NCI-H526 (cell line): ENCODE measurements around the gene SBSN.
A peak's percentile ranks its signal among the peaks of the same experiment; 100 is the strongest.

Experiments used
- DNase-seq, 2 experiments: peaks; one replicate each; lab custom pipeline; 2025; lab: John Stamatoyannopoulos, UW

Gene SBSN, protein sequence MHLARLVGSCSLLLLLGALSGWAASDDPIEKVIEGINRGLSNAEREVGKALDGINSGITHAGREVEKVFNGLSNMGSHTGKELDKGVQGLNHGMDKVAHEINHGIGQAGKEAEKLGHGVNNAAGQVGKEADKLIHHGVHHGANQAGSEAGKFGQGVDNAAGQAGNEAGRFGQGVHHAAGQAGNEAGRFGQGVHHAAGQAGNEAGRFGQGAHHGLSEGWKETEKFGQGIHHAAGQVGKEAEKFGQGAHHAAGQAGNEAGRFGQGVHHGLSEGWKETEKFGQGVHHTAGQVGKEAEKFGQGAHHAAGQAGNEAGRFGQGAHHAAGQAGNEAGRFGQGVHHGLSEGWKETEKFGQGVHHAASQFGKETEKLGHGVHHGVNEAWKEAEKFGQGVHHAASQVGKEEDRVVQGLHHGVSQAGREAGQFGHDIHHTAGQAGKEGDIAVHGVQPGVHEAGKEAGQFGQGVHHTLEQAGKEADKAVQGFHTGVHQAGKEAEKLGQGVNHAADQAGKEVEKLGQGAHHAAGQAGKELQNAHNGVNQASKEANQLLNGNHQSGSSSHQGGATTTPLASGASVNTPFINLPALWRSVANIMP

DNA sequence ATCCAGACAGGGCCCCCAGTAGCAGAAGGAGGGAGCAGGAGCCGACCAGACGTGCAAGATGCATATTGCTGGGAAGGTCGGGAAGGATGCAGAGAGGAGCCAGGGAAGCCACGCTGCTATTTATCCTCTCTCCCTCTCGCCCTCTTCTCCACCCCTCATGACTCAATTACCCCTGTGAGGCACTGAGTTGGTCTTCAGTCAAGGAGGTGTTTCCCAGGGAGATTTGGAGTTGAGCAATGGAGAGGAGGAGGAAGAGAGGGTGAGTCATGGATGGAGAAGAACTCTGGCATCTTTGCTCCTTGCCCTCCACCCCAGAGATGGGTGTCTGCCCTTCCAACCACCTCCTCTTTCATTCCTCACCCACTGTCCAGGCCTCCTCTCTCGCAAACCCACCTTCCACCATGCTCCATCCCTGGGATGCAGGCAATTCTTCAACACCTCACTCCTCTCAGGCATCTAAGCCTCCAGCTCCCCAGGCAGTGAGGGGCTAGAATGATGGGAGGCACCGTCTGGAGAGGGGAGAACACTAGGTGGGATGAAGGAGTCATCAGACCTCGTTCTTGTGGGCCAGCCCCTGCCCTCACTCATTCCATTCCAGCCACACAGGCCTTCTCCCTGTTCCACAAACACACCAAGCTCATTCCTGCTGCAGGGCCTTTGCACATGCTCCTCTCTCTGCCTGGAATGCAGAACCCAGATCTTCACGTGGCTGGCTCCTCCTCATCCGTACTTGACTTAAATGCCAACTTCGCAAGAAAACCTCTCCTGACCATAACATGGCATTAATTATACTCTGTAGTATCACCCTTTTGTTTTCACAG lies at the start of gene SBSN:
SBSN (minus strand) TSS at position 94 of the 821 bp plus-strand sequence; CDS start at position 64, 30 bp downstream.
- no peak for DNase-seq

DNA sequence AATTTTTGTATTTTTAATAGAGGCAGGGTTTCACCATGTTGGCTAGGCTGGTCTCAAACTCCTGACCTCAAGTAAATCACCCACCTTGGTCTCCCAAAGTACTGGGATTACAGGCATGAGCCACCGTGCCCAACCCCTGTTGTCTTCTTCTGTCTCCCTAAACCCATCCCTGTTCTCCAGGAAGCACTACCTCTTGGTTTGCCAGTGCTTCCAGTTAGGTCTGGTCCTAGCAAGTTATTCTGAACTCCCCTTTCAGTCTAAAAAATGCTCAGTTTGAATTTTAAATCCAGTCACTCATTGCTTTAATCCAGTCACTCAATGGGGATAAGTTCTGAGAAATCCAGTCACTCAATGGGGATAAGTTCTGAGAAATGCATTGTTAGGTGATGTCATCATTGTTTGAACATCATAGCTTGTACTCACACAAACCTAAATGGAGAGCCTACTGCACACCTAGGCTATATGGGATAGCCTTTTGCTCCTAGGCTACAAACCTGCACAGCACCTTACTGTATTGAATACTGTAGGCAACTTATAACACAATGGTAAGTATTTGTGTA lies 43.4 kb upstream of the SBSN start:
- no peak for DNase-seq

DNA sequence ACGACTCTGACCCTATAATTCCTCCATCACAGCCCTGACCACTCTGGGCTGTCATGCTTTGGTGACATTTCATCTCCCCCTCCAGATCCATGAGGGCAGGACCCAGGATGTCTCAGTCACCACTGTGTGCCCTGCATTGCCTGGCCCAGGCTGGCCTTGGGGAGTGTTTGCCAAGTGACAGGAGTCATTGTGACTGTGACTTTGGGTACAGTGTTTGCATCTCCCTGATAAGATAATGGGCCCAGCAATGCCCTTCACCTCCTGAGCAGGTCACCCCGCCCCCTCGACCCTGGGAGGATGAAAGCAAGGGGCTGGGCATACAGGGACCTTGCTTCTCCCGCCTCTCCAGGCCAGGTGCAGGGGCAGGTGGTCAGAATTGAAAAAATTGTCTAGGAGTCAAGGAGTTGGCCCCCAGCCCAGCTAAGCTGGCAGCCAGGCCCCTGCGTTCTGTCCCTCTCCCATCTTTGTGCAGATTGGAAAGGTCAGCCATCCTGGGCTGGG lies 41.2 kb upstream of the SBSN start:
- no peak for DNase-seq

DNA sequence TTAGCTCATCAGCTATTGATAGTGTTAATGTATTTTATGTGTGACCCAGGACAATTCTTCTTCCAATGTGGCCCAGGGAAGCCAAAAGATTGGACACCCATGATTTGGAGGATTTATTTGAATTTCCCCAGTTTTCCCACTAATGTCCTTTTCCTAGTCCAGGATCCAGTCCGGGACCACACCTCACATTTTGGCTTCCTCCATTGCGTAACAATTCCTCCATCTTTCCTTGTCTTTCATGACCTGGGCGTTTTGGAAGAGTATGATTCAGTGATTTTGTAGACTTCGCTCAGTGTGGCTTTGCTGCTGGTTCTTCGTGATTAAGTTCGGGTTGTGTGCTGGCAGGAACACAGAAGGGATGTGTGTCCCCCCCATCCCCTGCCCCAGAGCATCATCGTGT lies 38.6 kb upstream of the SBSN start:
- no peak for DNase-seq

DNA sequence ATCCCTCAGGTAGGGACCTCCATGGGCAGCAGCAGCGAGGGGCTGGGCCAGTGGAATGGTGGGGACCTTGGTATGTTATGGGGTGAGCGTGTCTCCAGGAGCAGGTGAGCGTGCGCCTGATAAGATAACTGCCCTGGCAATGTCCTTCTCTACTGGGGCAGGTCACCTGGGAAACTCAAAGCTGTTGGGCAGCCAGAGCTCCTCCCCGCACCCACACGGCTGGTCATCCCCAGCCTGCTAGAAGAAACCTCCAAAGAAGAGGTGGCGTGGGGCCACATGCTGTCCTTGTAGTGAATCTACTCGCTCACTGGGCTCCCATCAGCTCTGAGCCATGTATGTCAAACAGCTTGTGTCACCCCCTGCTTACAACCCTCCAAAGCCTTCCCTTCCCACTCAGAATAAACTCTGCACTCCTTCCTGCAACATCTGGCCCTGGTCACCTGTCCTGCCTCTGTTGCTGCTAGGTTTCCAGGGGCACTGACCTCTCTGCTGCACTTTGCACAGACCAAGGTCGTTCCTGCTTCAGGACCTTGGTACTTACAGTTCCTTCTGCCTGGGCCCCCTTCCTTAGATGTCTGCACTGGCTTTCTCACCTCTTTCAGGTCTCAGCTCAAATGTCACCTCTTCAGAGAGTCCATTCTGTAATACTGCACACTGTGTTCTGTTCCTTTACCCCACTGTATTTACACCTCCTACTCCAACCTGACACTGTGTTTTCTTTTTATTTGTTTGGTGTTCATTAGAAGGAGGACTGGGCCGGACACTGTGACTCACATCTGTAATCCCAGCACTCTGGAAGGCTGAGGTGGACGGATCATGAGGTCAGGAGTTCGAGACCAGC lies 37.1 kb upstream of the SBSN start:
- DNase-seq = no peak

DNA sequence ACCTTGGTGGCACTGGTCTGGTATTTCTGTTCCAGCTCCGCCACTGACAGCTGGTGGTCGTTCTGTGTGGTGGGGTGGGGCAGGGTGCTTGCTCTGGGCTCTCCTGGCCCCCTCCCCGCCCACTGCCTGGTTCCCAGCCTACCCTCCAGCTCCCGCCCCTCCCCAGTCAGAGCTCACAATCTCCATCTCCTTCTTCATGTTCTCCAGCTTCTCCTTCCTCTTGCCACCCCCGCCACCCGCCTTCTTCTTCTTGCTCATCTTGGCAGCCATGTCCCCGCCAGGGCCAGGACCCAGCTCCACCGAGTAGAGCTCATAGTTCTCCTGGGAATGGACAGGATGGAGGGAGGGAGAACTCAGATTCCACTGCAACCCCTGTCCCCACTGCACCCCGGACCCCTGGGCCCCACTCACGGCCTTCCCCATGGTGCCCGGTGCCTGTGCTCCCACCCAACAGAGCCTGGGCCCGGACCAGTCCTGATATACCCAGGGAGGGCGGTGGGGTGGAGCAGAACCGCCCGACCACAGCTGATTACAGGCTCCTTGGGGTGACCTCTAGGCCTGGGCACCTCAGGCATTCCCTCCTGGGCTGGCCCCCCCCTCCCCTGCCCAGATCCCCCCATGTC lies 35.2 kb upstream of the SBSN start, which contains the start of gene ATP4A:
ATP4A (minus strand) TSS at position 452 of the 623 bp plus-strand sequence; CDS start at position 423, 29 bp downstream.
- no peak for DNase-seq

DNA sequence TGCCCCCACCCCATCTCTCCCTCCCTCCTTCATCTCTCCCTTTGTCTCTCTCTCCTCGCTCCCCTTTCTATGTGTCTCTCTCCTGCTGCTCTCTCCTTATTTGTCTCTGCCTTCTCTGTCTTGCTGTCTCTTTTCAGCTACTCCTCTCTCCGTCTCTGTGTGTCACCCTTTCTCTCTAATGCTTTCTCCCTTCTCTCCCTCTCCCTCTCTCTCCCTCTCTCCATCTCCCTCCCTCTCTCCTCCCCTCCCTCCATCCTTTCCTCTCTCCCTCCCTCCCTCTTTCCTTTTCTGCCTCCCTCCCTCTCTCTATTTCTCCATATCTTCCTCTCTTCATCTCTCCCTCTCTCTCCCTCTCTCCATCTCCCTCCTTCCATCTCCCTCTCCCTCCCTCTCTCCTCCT lies 34.7 kb upstream of the SBSN start:
- DNase-seq = no peak

DNA sequence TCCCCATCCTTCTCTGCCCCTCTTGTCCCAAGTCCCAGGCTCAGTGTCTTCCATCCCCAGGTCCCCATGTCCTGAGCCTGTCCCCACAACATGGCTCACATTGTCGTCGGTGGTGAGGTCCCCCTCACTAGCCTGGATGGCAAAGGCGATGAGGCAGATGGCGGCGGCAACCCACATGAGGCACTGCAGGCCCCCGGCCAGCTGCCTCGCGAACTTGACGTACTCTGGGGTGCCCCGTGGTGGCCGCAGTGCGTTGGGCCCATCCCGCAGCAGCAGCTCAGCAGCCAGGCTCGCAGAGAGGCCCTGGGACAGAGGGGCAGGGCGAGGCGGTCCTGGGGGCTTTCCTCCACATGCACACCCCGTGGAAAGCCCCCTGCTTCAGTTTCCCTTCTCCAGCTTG lies 34.2 kb upstream of the SBSN start:
- DNase-seq = no peak

DNA sequence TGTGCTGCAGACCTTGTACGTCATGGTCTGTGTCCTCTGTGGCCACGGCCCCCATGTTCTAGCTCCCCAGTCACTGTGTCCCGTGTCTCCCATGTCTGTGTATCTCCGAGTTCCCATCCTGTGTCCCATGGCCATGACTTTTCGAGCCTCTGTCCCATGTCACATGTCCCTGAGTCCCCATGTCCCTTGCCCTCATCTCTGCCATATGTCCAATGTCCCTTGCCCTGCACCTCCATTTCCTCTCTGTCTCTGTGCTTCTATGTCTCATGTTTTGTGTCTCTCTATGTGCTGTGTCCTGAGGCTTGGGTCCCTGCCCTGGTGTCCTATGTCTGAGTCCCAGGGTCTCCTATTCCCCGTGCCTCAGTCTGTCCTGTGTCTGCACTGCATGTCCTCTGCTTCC lies 33.3 kb upstream of the SBSN start:
- no peak for DNase-seq

DNA sequence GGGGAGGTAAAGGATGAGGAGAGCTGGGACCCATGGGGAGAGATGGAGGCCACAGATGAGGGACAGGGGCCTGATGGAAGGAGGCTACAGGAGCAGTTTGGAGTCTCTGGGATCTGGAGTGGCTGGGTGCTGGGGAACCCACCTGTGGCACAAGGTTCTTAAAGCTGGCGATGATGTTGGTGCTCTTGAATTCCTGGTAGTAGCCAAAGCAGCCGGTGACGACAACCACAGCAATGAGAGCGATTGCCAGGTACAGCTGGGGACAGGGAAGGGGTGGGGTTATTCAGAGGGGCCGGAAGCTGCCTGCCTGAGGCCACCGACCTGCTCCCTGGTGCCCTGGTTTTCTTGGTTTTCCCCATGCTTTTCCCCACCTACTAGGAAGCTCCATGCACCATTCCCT lies 32.6 kb upstream of the SBSN start:
- DNase-seq = no peak

DNA sequence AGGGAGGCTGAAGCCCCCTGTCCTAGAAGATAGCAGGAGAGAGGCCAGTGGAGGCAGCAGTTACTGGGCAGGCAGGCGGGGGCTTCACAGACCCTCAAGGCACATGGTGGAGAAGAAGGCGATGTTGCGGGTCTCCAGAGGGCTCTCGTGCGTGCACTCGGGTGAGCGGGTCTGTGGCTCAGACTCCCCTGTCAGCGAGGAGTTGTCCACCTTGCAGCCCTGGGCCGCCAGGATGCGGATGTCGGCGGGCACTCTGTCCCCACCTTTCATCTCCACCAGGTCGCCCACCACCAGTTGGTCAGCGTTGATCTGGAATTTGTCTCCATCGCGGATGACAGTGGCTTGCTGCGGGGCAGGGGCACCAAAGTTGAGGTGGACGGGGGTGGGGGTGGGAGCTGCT lies 32.2 kb upstream of the SBSN start:
- DNase-seq = no peak

DNA sequence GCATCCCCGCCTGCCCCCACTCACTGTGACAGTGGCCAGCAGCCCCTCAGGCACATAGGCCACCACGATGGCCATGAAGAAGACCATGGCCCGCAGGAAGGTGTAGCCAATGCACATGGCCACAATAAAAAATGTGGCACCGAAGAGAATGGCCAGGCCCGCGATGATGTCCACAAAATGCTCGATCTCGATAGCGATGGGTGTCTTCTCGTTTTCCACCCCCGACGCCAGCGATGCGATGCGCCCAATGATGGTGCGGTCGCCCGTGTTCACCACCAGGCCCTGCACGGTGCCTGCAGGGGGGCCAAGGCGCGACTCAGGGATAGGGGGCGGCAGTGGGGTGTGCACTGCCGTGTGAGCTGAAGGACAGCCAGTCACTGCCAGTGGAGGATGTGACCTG lies 31.7 kb upstream of the SBSN start:
- DNase-seq = no peak

DNA sequence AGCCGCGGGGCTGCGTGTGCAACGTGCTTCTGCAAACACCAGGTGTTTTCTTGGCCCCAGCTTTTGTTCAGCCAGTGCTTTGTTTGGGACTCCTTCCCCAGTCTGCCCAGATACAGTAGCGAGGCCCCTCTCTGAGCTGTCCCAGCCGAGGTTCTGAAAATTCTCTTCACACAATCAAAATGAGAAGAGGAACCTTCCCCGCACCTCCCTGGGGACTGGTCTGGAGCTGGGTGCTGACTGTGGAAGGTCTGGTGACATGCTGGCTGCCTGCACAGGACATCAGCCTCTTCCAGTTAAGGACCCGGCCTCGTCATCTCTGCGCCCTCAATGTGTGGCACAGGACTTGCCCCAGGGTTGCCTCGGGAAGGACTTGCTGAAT lies 31.2 kb upstream of the SBSN start:
- DNase-seq = peak in 1 of 2 experiments; percentile 47

DNA sequence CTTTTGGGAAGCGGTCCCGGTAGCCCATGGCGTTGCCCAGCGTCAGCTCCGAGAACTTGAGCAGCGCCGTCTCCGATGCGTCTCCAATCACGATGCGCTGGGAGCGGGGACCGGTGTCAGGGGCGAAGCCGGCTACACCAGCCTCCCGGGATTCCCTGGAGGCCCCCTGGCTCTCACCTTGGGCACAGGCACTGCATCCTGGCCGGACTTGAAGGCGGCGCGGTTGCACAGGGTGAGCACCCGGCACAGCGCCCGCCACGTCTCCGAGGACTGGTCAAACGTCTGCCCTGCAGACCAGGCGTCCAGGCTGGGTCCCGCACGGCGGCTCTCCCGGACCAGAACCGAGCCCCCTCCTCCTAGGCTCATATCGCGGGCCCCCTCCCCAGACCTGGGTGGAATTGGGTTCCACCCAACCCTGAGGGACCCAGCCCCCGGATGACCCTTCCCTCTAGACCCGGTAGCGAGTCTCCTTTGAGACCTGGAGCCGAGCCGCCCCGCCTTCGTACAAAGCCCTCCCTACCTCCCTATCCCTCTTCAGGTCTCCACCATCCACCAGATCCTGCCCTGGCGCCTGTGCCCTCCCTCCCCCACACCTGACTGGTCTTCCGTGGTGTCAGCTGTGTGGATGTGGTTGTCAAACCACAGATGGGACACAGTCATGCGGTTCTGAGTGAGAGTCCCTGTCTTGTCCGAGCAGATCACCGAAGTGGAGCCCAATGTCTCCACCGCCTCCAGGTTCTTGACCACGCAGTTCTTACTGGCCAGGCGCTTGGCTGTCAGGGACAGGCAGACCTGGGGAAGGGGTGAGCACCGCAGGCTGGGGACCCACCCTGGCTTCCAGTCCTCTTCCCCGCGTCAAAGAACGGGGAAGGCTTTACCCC lies 30.5 kb upstream of the SBSN start:
- peak in 1 of 2 experiments; percentile 47 for DNase-seq

DNA sequence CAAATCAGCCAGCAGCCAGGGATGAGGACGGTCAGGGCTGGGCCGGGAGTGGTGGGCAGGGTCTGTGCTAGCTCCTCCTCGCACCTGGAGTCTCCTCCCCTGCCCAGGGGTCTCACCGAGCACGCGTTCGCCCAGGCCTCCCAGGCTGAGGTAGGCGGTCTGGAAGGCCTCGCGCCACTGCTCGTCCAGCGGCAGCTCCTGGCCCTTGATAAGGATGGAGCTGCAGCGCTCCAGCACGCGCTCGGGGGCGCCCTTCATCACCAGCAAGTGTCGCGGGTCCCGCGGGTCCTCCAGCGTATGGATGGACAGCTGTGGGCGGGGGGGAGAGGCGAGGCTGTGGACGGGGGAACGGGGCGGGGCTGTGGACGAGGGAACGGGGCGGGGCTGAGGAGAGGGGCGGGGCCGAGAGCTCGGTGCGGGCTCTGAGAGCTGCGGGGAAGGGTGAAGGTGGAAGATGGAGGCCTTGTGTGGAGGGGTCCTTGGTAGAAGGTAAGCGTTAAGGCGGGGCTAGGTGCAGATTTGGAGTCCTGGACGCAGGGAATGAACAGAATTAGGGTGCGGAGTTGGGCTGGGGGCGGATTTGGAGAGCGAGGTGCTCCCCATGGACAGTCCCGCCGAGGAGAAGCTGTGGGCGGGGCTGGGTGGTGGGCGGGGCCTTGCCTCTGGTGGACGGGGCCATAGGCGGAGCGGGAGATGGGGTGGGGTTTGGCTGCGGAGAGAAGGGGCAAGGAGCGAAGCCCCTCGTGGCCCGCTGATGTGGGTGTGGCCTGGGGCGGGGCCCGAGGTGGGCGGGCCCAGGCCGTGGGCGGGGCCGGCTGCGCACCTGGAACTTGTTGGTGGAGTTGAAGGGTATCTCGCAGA lies 29.7 kb upstream of the SBSN start:
- DNase-seq = peak; percentile 89 to 97

DNA sequence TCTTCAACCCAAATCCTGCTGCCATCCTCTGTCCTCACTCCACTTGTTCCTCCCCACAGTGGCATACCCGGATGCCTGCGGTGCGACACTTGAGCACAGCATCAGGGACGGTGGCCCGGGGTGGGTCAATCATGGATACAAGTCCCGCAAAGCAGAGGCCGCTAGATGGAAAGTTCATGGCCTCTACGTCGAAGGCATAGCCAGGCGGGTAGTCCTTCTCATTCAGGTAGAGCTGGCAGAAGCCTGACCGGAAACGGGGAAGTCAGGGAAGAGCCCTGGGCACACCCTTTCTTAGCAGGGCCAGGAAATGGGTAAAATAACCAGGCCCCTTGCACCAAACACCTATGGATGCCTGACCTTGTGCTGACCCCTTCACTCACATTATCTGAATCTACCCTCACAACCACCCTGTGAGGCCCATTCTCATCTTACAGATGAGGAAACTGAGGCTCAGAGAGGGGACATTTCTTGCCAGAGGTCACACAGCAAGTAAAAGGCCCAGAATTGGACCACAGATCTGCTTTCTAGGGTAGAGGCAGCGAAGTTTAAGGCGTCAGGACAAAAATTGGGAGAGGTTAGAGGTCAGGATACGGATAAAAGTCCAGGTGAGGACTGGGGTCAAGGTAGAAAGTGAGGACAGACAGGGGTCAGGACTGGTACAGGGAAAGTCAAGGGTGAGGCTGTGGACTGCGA lies 28.9 kb upstream of the SBSN start:
- no peak for DNase-seq

DNA sequence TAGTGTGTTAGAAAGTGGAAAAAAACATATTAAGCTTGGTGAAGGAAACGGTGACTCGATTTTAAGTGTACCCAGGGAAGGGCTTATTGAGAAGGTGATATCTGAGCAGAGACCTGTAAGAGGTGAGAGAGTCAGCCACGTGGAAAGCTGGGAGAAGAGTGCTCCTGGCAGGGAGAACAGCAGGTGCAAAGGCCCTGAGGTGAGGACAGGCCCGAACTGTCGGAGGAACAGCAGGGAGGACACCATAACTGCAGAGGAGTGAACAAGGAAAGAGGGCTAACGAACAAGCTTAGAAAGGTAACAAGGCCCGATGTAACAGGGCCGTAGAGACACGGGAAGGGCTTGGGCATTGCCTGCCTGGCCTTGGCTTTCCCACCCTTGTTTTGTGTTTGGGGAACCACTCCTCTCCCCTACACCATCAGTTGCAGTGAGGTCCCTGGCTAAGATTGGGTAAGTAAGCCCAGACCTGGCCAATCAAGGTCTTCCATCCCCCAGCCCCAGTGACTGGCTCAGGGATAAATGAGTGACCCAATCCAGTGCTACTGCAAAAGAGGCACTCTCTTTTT lies 28.0 kb upstream of the SBSN start:
- DNase-seq = no peak
